Natural killer cell (primary cell): ENCODE data around the gene BACE1. TPM values are rescaled to one million over a fixed set of nuclear protein-coding genes. Genes with fewer than 3 reads are reported as not detected.

Source experiments
- ATAC-seq, 3 donors: fragments of 150-1000 bp in 2 of 3; fragments of 200-7000 bp in 1 of 3; cut with Tn5 transposase; 1 replicate in 1 of 3; 2 replicates in 2 of 3; pipeline ENCODE4 v1.10.0; 2021; ENCODE audit warnings: mild to moderate bottlenecking in 2 of 3, moderate library complexity in 2 of 3
- DNase-seq, 2 donors: peaks; one replicate each; pipeline versions ENCODE4 v3.0.0 to v3.0.0-alpha.2; 2013 to 2021; ENCODE audit warnings: mixed read lengths in 1 of 2
- H3K27ac ChIP-seq: one replicate; pipeline ENCODE4 v1.5.1; 2013; ENCODE audit warnings: mild to moderate bottlenecking, low read length
- H3K27me3 ChIP-seq: one replicate; pipeline ENCODE4 v1.6.1; 2013; ENCODE audit warnings: low read length; ENCODE audit not compliant: control insufficient read depth, insufficient read depth
- H3K36me3 ChIP-seq: one replicate; pipeline ENCODE4 v1.6.1; 2013; ENCODE audit warnings: low read length; ENCODE audit not compliant: control insufficient read depth, insufficient read depth
- H3K4me1 ChIP-seq: one replicate; pipeline ENCODE4 v1.6.1; 2013; ENCODE audit warnings: low read length; ENCODE audit not compliant: control insufficient read depth, insufficient read depth
- H3K4me3 ChIP-seq: one replicate; pipeline ENCODE4 v1.5.1; 2013; ENCODE audit warnings: low read length
- H3K9me3 ChIP-seq: one replicate; pipeline ENCODE4 v1.6.1; 2013; ENCODE audit warnings: low read length; ENCODE audit not compliant: control insufficient read depth, insufficient read depth
- H3K27ac Mint-ChIP-seq, 2 donors: one replicate each; pipeline ENCODE4 v1.8.0; 2022; ENCODE audit warnings: mild to moderate bottlenecking in 2 of 2, mixed read lengths in 2 of 2, moderate library complexity in 1 of 2
- H3K27me3 Mint-ChIP-seq, 2 donors: one replicate each; pipeline ENCODE4 v1.8.0; 2022; ENCODE audit warnings: low read depth in 2 of 2, mixed read lengths in 2 of 2
- H3K36me3 Mint-ChIP-seq: one replicate; pipeline ENCODE4 v1.8.0; 2022; ENCODE audit warnings: mixed read lengths
- H3K4me1 Mint-ChIP-seq, 2 donors: one replicate each; pipeline ENCODE4 v1.8.0; 2022; ENCODE audit warnings: mixed read lengths in 2 of 2
- H3K4me3 Mint-ChIP-seq: one replicate; pipeline ENCODE4 v1.8.0; 2022; ENCODE audit warnings: mild to moderate bottlenecking, moderate library complexity, mixed read lengths
- H3K9me3 Mint-ChIP-seq, 2 donors: one replicate each; pipeline ENCODE4 v1.8.0; 2022; ENCODE audit warnings: mixed read lengths in 2 of 2
- WGBS: methylation state at CpG from one replicate; pipeline ENCODE4 v1.1.7; 2013; ENCODE audit warnings: missing lambda C conversion rate; ENCODE audit not compliant: insufficient coverage; 5-methylcytosine and 5-hydroxymethylcytosine counted together
- intact Hi-C: fragments of 100-400 bp; cut with micrococcal nuclease; formaldehyde crosslinking; loops from one replicate; pipeline ENCODE4 v1.14.2; 2022
- total RNA-seq, 4 donors: library from RNA; stranded (reverse); fragments of 120-200 nt in 1 of 4; gene quantifications; one replicate each; pipeline versions ENCODE4 v1.2.3 to v1.2.4, GENCODE V29; 2013 to 2022
- TF ChIP-seq, protein P1 (sequence below): fragments of 200-600 bp; IDR thresholded peaks from one replicate; pipeline ENCODE4 v1.8.0; 2022; ENCODE audit warnings: antibody characterized with exemption

The BACE1 gene
- total RNA-seq, 3 donors from 2014 or later (not counting 1 experiment from before 2014, with no cell fraction given): 0.21 to 1.1 (median 0.79) TPM

- ATAC-seq: no peak
- no peaks in the 10 kb centered on the region for H3K36me3 Mint-ChIP-seq
- H3K27ac Mint-ChIP-seq: no peak overlapping the region
- no peaks in the 10 kb centered on the region for H3K9me3 Mint-ChIP-seq
- Histone ChIP-seq H3K27ac (no peak overlapping the region), H3K9me3 (no peaks in the 10 kb centered on the region), H3K36me3 (no peaks in the 10 kb centered on the region), H3K4me1 (no peaks in the 10 kb centered on the region), H3K27me3 (no peaks in the 10 kb centered on the region), H3K4me3 (no peak overlapping the region)
- 94% methylated on average over 9 of the region's 9 CpGs for WGBS
- no peaks in the 10 kb centered on the region for H3K27me3 Mint-ChIP-seq
- TF ChIP-seq, protein P1, sequence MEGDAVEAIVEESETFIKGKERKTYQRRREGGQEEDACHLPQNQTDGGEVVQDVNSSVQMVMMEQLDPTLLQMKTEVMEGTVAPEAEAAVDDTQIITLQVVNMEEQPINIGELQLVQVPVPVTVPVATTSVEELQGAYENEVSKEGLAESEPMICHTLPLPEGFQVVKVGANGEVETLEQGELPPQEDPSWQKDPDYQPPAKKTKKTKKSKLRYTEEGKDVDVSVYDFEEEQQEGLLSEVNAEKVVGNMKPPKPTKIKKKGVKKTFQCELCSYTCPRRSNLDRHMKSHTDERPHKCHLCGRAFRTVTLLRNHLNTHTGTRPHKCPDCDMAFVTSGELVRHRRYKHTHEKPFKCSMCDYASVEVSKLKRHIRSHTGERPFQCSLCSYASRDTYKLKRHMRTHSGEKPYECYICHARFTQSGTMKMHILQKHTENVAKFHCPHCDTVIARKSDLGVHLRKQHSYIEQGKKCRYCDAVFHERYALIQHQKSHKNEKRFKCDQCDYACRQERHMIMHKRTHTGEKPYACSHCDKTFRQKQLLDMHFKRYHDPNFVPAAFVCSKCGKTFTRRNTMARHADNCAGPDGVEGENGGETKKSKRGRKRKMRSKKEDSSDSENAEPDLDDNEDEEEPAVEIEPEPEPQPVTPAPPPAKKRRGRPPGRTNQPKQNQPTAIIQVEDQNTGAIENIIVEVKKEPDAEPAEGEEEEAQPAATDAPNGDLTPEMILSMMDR: no peak
- intact Hi-C loops: no loop called here
- H3K4me3 Mint-ChIP-seq: no peak overlapping the region
- H3K4me1 Mint-ChIP-seq: peaks cover 0 to 4% of the 10 kb centered on the region in 2 donors
- no peak for DNase-seq
Measured at GRCh38 chr11:117295438-117296137, 20.5 kb downstream of the BACE1 start.

GRCh38 chr11:117292616-117293015, 23.4 kb downstream of the BACE1 start:
- H3K4me1 Mint-ChIP-seq: peaks cover 0 to 4% of the 10 kb centered on the region in 2 donors
- no peaks in the 10 kb centered on the region for H3K4me1 ChIP-seq
- H3K4me3 Mint-ChIP-seq: no peak overlapping the region
- peaks cover 2% of the 10 kb centered on the region for H3K36me3 ChIP-seq
- no peaks in the 10 kb centered on the region for H3K9me3 Mint-ChIP-seq
- no peaks in the 10 kb centered on the region for H3K27me3 Mint-ChIP-seq
- no peak overlapping the region for H3K27ac Mint-ChIP-seq
- ATAC-seq (no peak), DNase-seq (no peak)
- 92% methylated on average over 2 of the region's 2 CpGs for WGBS
- no peaks in the 10 kb centered on the region for H3K9me3 ChIP-seq
- TF ChIP-seq, protein P1: no peak
- H3K27ac ChIP-seq: no peak overlapping the region
- H3K4me3 ChIP-seq: no peak overlapping the region
- H3K36me3 Mint-ChIP-seq: no peaks in the 10 kb centered on the region
- H3K27me3 ChIP-seq: no peaks in the 10 kb centered on the region
- intact Hi-C loops: no loop called here

GRCh38 chr11:117290809-117291396, 25.2 kb downstream of the BACE1 start, which contains the start of gene BACE1-AS:
Gene BACE1-AS (plus strand): TSS chr11:117291346.
- TF ChIP-seq, protein P1: no peak
- no peaks in the 10 kb centered on the region for H3K9me3 ChIP-seq
- H3K36me3 ChIP-seq: peaks cover 5% of the 10 kb centered on the region
- ATAC-seq (no peak), DNase-seq (no peak)
- no peaks in the 10 kb centered on the region for H3K4me1 Mint-ChIP-seq
- H3K4me3 Mint-ChIP-seq: no peak within 1 kb of the TSS
- no peaks in the 10 kb centered on the region for H3K4me1 ChIP-seq
- no peak within 1 kb of the TSS for H3K4me3 ChIP-seq
- no peaks in the 10 kb centered on the region for H3K9me3 Mint-ChIP-seq
- over 99% methylated on average over 7 of the region's 8 CpGs for WGBS
- H3K27ac ChIP-seq: no peak within 1 kb of the TSS
- no peak within 1 kb of the TSS for H3K27ac Mint-ChIP-seq
- H3K36me3 Mint-ChIP-seq: no peaks in the 10 kb centered on the region
- intact Hi-C loops: no loop called here
- H3K27me3 ChIP-seq: no peaks in the 10 kb centered on the region
- no peaks in the 10 kb centered on the region for H3K27me3 Mint-ChIP-seq
